Activated B cell treated with CpG ODN at 0.5 μM for 24 hours (primary cell): ENCODE data around the gene PARVB. TPM values are rescaled to one million over a fixed set of nuclear protein-coding genes. Genes with fewer than 3 reads are reported as not detected.

Source experiments
- ATAC-seq: fragments of 200-7000 bp; cut with Tn5 transposase; one replicate; pipeline ENCODE4 v1.10.0; 2021; ENCODE audit warnings: low read depth, mild to moderate bottlenecking, moderate library complexity
- CTCF ChIA-PET: fragments of 350-600 bp; sonication (Branson Sonifier 250); formaldehyde crosslinking; loops from one replicate; lab custom pipeline; 2021; ENCODE audit warnings: antibody characterized with exemption; lab: Charles Lee
- POLR2A ChIA-PET: fragments of 350-600 bp; sonication (Branson Sonifier 250); formaldehyde crosslinking; loops from one replicate; lab custom pipeline; 2021; ENCODE audit warnings: antibody characterized with exemption; lab: Charles Lee
- DNase-seq: peaks from one replicate; pipeline ENCODE4 v3.0.0; 2022
- H3K27ac Mint-ChIP-seq: one replicate; pipeline ENCODE4 v1.8.0; 2020; ENCODE audit warnings: mixed read lengths
- H3K27me3 Mint-ChIP-seq: one replicate; pipeline ENCODE4 v1.8.0; 2021; ENCODE audit warnings: mixed read lengths
- H3K36me3 Mint-ChIP-seq: one replicate; pipeline ENCODE4 v1.8.0; 2021; ENCODE audit warnings: low read depth, mixed read lengths
- H3K4me1 Mint-ChIP-seq: one replicate; pipeline ENCODE4 v1.8.0; 2021; ENCODE audit warnings: mixed read lengths
- H3K4me3 Mint-ChIP-seq: one replicate; pipeline ENCODE4 v1.8.0; 2020; ENCODE audit warnings: mild to moderate bottlenecking, mixed read lengths
- H3K9me3 Mint-ChIP-seq: one replicate; pipeline ENCODE4 v1.8.0; 2020; ENCODE audit warnings: mixed read lengths
- CTCF ChIP-seq: fragments of 200-600 bp; IDR thresholded peaks from one replicate; pipeline ENCODE4 v1.8.0; 2022; ENCODE audit warnings: antibody characterized with exemption, mild to moderate bottlenecking
- intact Hi-C: fragments of 100-400 bp; cut with micrococcal nuclease; formaldehyde crosslinking; loops from one replicate; pipeline ENCODE4 v1.15.1; 2024
- total RNA-seq: library from RNA; stranded (reverse); gene quantifications from 2 replicates; pipeline ENCODE4 v1.2.3, GENCODE V29; 2022

PARVB gene
- total RNA-seq, 1 donor from 2014 or later = 53.5 TPM

DNA sequence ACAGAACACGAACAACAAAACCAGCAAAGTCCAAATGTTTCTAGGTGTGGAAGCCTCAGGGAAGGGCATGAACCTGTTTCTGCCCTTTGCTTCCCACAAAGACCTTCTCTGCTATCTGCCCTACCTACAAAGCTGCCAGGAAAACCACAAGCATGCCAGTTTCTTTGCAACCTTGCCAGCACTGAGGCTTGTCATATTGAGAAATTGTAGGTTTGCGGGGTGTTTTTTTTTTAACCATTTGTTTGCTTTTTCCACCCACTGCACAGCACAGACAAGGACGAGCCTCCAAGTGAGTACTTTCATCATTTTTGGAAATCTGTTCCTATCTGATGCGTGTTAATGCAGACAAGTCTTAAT lies 169.4 kb downstream of the PARVB start:
- ATAC-seq (no peak), DNase-seq (no peak)
- H3K36me3 Mint-ChIP-seq = peaks cover 43% of the 10 kb centered on the region

GRCh38 chr22:44194569-44194968 lies 170.5 kb downstream of the PARVB start:
- POLR2A ChIA-PET = interaction anchor here (0.7 to 4.6 kb wide), 3 partner anchors 10 to 13 kb away, joined by 3 to 53 read pairs (median 9); partner anchors contain the start of gene PARVG
- intact Hi-C loops = no loop called here

More for the DNA sequence above, 169.4 kb downstream of the PARVB start:
- intact Hi-C loops = no loop called here
- no peaks in the 10 kb centered on the region for H3K27me3 Mint-ChIP-seq
- H3K4me1 Mint-ChIP-seq = peaks cover 54% of the 10 kb centered on the region
- H3K4me3 Mint-ChIP-seq = no peak overlapping the region
- no peak for TF ChIP-seq CTCF
- H3K27ac Mint-ChIP-seq = no peak overlapping the region
- POLR2A ChIA-PET = interaction anchor here (0.6 to 4.6 kb wide), 2 partner anchors 12 to 1994 kb away, joined by 7 to 53 read pairs; partner anchors contain the start of gene PARVG
- no peaks in the 10 kb centered on the region for H3K9me3 Mint-ChIP-seq
- CTCF ChIA-PET = no interaction called here

DNA sequence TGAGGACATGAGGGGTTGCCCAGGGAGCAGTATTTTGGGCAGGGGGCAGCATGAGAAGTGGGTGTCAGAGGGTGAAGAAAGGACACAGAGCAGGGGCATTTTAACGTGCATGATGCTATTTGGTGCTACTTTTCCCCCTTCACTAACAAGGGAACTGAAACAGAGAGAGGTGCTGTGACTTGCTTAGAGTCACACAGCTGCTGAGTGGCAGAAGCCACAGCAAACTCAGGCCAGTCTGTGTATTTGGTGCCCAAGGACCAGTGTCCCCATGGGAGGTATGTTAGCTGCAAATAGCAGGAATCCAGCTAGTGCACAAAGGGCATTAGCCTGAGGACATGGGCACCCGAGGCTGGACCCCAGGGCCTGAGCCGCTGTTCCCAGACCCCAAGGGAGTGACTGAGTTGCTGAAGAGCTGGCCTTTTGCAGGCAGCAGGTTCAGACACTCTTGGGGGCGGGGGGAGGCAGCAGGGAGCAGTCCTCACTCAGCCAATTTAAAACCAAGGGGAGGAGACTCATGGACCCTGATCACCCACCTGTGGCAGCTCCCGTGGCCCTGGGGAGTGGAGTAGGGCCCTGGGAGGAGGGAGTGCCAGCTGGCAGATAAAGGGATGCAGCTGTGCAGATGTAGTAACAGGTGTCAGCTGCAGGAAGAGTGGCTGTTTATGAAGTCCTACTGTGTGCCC lies 171.2 kb downstream of the PARVB start:
- H3K27ac Mint-ChIP-seq = no peak overlapping the region
- H3K4me1 Mint-ChIP-seq = peaks cover 40% of the 10 kb centered on the region
- intact Hi-C loops = no loop called here
- no peak for ATAC-seq
- DNase-seq = no peak
- H3K9me3 Mint-ChIP-seq = no peaks in the 10 kb centered on the region
- peaks cover 60% of the 10 kb centered on the region for H3K36me3 Mint-ChIP-seq
- ChIA-PET POLR2A (interaction anchor here (0.6 to 1.7 kb wide), 3 partner anchors 9 to 25 kb away, joined by 3 to 9 read pairs (median 3); partner anchors contain the start of gene PARVG), CTCF (interaction anchor here (0.9 to 1.5 kb wide), 3 partner anchors 10 to 15 kb away, joined by 3 to 6 read pairs (median 4); no protein-coding TSS in a partner anchor)
- H3K4me3 Mint-ChIP-seq = no peak overlapping the region
- TF ChIP-seq CTCF = no peak
- H3K27me3 Mint-ChIP-seq = no peaks in the 10 kb centered on the region

More at GRCh38 chr22:44194569-44194968, 170.5 kb downstream of the PARVB start:
- CTCF ChIA-PET = interaction anchor here (1.5 kb wide), 1 partner anchor 10 kb away, joined by 3 read pairs; no protein-coding TSS in a partner anchor
- ATAC-seq (no peak), DNase-seq (no peak)
- Mint-ChIP-seq H3K27ac (no peak overlapping the region), H3K27me3 (no peaks in the 10 kb centered on the region), H3K4me3 (no peak overlapping the region), H3K9me3 (no peaks in the 10 kb centered on the region), H3K36me3 (peaks cover 52% of the 10 kb centered on the region), H3K4me1 (peaks cover 48% of the 10 kb centered on the region)
- no peak for TF ChIP-seq CTCF

DNA sequence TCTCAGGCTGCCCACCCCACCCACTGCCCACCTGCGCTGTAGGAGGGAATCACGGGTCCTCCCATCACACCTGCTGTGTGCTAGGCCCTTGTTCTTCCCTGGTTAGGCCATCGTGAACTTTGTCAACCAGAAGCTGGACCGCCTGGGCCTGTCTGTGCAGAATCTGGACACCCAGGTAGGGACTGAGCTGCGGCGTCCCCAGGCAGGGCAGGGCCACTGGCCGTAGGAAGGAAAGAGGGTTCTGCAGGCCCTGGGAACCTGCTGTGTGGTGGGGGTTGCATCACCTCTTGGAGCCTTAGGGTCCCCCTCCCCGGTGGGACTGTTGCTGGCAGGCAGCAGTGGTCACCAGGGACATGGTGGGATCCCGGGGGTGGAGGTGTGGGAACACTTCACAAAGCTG lies 172.1 kb downstream of the PARVB start:
- ChIA-PET POLR2A (interaction anchor here (1.7 kb wide), 1 partner anchor 15 kb away, joined by 9 read pairs; the partner anchor contains the start of gene PARVG), CTCF (interaction anchor here (1.4 kb wide), 1 partner anchor 14 kb away, joined by 6 read pairs; no protein-coding TSS in a partner anchor)
- no peak for ATAC-seq
- Mint-ChIP-seq H3K4me1 (peaks cover 32% of the 10 kb centered on the region), H3K27ac (no peak overlapping the region), H3K4me3 (no peak overlapping the region), H3K27me3 (no peaks in the 10 kb centered on the region), H3K36me3 (peaks cover 68% of the 10 kb centered on the region), H3K9me3 (no peaks in the 10 kb centered on the region)
- TF ChIP-seq CTCF = no peak
- DNase-seq = no peak
- intact Hi-C loops = no loop called here

- no peak for TF ChIP-seq CTCF
- H3K4me3 Mint-ChIP-seq = no peak overlapping the region
- H3K36me3 Mint-ChIP-seq = peaks cover 73% of the 10 kb centered on the region
- POLR2A ChIA-PET = no interaction called here
- CTCF ChIA-PET = no interaction called here
- no peaks in the 10 kb centered on the region for H3K9me3 Mint-ChIP-seq
- H3K27ac Mint-ChIP-seq = no peak overlapping the region
- DNase-seq (no peak), ATAC-seq (no peak)
- intact Hi-C loops = no loop called here
- H3K27me3 Mint-ChIP-seq = no peaks in the 10 kb centered on the region
- H3K4me1 Mint-ChIP-seq = peaks cover 27% of the 10 kb centered on the region
Measured at GRCh38 chr22:44196731-44197131, 172.6 kb downstream of the PARVB start.
